SK-MEL-5 (cell line): ENCODE data around the gene ADGRA3. TPM values are rescaled to one million over a fixed set of nuclear protein-coding genes. Genes with fewer than 3 reads are reported as not detected.
"Not testable (repeated sequence)": the region's sequence is repeated elsewhere in the genome, so short reads cannot be mapped to it uniquely, and the experiment has no call there.

ENCODE experiments used
- DNase-seq: peaks from one replicate; pipeline ENCODE4 v3.0.0-alpha.2; 2016; ENCODE audit warnings: low read depth, low spot score
- in situ Hi-C: cut with HindIII; loops from 2 replicates; pipeline ENCODE4 v1.10.0; 2016; ENCODE audit warnings: low sequenced_read_pairs, high pct_unique_total_duplicates, low pct_unique_long_range_greater_than_20kb
- total RNA-seq: library from RNA; depleted of rRNA; stranded (reverse); fragments of >200 nt; shearing (Covaris generic); gene quantifications from 2 replicates; pipeline ENCODE4 v1.2.3, GENCODE V29; 2014

ADGRA3 gene
- total RNA-seq, 1 experiment from 2014 or later: 52.5 TPM

- peak; percentile 56 for DNase-seq
- in situ Hi-C loops: no loop called here
Measured at GRCh38 chr4:22490718-22491315, 25.0 kb downstream of the ADGRA3 start.

DNA sequence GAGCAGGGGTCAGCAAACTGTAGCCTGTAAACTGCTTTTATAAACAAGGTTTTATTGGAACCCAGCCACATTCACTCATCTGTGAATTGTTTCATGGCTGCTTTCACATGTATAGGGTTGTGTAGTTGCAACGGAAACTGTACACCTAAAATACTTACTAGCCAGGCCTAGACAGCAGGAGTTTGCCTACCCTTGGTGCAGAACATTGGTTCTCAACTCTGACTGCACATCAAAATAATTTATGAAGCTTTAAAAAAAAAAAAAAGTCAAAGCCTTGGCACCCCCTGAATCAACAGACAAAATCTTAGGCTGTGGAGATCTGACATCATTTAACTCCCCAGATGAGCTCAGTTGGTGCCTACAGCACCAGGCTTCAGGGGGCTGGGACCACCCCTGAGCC, 27.8 kb downstream of the ADGRA3 start:
- in situ Hi-C loops: no loop called here

DNA sequence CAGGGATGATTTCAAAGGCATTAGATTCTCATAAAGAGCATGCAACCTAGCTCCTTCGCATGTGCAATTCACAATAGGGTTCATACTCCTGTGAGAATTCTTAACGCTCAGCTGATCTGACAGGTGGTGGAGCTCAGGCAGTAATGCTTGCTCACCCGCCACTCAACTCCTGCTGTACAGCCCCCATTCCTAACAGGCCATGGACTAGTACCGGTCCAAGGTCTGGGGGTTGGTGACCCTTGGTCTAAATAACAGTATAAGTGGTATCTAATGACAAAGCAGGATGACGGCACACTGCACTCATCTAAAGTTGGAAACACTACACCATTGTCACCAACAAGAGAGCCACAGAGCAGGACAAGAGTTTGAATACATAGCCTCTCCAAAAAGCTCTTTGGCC, 28.5 kb downstream of the ADGRA3 start:
- in situ Hi-C loops: no loop called here

More for the DNA sequence above, 27.8 kb downstream of the ADGRA3 start:
- no peak for DNase-seq

GRCh38 chr4:22486276-22486675, 29.6 kb downstream of the ADGRA3 start:
- no peak for DNase-seq
- in situ Hi-C loops: no loop called here

More for the DNA sequence above, 28.5 kb downstream of the ADGRA3 start:
- no peak for DNase-seq

DNA sequence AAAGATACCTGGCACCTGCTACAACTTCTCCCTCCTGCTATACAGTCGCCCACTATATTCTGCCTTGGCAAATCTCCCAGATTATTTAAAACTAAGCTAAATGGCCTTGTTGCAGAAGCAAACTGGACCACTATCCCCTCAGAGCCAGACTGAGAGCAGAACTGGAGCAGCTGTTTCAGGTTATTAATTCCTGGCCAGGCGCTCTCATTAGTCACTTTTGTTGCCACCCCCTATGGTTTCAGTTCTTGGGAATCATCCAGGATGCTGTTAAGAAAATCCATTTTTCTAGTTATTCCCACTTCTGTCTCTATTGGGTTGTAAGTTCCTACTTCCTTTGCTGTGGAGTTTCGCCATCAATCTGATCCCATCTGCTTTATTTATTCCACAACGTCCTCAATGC, 30.1 kb downstream of the ADGRA3 start:
- in situ Hi-C loops: no loop called here
- DNase-seq: no peak

- DNase-seq: no peak
- in situ Hi-C loops: no loop called here
Measured at GRCh38 chr4:22483551-22483981, 32.3 kb downstream of the ADGRA3 start.

DNA sequence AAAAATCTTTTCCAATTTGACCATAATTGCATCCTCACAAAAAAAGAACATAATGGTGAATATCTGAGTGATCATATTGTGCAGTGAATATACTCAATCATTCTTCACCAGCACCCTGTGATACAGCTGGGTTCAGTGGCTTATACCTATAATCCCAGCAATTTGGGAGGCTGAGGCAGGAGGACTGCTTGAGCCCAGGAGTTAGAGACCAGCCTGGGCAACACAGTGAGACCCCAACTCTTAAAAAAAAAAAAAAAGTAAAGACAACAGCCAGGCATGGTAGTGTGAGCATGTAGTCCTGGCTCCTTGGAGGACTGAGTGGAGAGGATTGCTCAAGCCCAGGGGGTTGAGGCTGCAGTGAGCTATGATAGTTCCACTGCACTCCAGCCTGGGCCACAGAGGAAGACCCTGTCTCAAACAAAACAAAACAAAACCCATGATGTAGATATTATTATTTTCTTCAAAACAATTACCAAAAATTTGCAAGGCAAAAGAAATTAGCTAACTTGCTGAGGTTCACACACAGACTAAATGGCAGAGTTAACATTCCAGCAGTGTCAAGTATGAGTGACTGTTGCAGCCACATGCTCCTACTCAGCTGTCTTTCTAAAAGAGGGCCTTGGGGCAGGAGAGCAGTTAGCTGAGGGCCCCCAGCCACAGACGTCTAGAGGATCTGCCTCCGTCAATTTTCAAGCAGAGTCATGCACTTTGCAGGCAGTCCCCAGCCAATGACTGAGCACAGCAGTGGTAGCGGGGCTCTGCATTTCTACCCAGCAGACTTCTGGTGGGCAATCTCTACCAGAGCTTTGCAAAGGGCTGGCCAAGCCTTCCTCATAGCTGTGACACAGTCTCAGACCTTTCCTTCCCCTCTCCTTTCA, 33.4 kb downstream of the ADGRA3 start:
- in situ Hi-C loops: no loop called here
- peak; percentile 28 for DNase-seq

- in situ Hi-C loops: no loop called here
- no peak for DNase-seq
Measured at GRCh38 chr4:22480675-22481327, 35.1 kb downstream of the ADGRA3 start.

DNA sequence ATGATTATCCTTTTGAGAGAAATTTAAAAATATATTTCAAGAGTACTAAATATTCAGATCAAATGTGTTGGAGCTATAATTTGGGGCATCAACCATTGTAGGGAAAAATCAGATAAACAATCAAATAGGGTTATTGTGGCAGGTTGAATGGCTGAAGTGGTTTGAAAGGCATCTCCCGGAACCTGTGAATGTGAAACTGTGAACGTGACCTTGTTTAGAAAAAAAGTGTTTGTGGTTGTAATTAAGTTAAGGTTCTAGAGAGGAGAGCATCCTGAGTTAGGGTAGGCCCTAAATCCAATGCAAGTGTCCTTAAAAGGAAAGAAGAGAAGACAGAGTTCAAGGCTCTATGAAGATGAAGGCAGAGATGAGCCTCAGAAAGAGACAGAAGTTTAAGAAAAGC, 37.4 kb downstream of the ADGRA3 start:
- in situ Hi-C loops: no loop called here
- no peak for DNase-seq

DNA sequence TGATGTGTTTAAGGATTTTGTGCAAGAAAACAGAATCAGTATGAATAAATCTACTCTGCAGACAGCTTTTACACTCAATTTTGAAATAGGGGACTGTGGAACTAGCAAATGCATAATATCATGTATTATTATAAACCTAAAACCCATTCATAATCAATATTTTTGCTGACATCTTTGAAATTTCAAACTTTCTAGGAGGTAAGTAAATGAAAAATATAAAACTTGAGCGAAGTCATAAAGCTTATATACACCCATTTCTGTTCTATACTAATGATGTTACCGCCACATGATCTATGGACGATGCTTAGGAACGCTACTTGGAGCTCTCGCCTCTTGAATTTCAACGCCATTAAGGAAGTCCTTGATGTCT, 38.1 kb downstream of the ADGRA3 start:
- DNase-seq: no peak
- in situ Hi-C loops: no loop called here

DNA sequence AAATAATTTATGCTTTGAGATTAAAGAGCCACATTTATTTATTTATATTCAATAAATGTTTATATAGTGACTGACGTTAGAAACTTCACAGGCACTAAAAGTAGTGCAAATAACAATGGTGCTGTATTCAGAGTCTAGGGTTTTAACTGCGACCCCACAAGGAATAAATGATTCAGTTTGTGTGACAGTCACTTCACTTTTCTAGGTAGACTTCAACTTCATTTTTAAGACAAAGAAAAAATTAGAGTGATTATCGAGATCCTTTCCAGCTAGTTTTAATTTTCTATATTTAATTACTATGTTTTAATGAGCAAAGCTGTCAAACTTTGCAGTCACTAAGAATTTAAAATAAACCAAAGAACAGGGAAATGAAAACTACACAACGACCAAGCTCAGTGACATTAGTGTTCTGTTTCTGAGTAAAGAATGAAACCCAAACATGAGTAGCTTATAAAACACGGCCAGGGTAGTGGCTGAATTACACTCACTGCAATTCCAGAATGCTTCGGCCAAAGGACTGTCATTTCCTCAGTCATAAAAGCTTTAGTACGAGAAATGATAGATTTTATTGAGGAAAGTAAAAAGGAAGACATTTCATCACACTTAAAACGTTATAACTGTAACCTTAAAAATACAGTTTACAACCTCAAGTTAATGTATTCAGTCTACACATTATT, 38.6 kb downstream of the ADGRA3 start:
- in situ Hi-C loops: no loop called here
- no peak for DNase-seq

DNA sequence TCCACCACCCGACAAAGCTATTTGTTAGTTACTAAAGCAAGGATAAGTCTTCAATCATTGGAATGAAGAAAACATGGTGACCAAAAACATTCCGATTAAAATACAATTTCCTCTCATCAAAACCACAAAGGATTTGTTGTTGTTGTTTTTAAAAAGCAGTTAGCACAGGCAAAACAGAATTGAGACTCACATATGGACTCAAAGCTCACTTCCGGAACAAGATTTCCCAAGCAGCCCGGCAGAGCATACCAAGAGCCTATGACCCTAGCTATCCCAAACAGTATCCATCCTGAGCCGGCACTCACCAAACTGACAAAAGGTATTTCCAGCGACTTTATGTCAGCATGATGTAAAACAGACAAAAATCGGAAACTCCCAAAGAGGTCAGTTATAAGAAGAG, 39.9 kb downstream of the ADGRA3 start:
- in situ Hi-C loops: no loop called here
- DNase-seq: no peak

GRCh38 chr4:22475311-22475646, 40.6 kb downstream of the ADGRA3 start:
- in situ Hi-C loops: not testable (repeated sequence)
- peak; percentile 80 for DNase-seq

DNA sequence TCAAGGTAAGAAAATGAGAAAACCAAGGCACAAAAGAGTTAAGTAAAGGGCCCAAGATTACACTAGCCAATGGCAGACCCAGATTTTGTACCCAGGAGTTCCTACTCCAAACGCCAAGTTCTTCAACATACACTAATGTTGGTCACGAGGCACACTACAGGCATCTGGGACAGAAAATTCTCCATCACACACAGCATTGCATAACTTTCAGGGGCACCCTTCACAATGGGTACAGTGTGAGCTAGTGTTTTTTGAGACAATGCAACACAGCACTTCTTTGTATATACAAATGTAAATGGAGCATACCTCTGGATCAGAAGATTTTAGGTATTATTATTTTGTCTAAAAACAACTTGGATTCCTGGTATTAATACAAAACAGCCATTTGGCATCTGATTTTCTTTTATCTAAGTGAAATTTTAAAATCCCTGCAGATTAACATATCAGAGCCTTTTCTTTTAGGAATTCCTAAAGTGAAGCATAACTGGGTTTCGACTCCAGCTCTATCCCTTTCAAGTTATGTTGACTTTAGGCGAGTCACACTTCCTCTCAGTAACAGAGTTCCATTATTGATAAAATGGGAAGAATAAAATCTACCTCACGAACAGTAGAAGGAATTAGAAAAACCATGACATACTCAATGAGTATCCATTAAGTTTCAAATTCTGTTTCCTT, 41.1 kb downstream of the ADGRA3 start:
- peak; percentile 97 for DNase-seq
- in situ Hi-C loops: no loop called here

- in situ Hi-C loops: no loop called here
- peak; percentile 10 for DNase-seq
Measured at GRCh38 chr4:22473268-22473667, 42.6 kb downstream of the ADGRA3 start.

DNA sequence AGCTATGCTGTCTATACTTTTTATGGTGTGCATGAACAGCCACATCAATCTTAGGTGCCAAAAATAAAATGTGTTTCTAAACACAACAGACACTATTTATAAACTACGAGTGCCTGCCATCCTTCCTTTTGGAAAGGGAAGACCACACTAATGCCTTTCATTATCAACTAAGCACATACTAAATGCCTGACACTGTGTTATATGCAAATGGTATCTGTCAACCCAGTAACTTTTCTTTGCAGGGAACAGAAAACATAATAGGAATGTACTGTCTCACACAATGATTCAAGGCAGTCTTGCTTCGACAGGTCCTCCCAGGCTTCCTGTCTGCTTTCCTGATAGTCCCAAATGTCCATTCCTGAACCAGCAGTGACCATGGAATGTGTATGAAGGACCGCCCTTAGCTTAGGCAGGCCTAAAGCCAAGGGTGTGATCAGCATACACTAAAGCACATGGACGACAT, 43.8 kb downstream of the ADGRA3 start:
- in situ Hi-C loops: no loop called here
- no peak for DNase-seq

- no peak for DNase-seq
- in situ Hi-C loops: no loop called here
Measured at GRCh38 chr4:22471419-22471818, 44.4 kb downstream of the ADGRA3 start.

- no peak for DNase-seq
- in situ Hi-C loops: no loop called here
Measured at GRCh38 chr4:22466581-22466980, 49.3 kb downstream of the ADGRA3 start.
